DMS114 treated with DMSO at 0.1 percent for 48 hours (cell line): Measurements from ENCODE around the gene B4GALNT3.
"Not testable (repeated sequence)": the region's sequence is repeated elsewhere in the genome, so short reads cannot be mapped to it uniquely, and the experiment has no call there.

Experiments
- DNase-seq: peaks from one replicate; lab custom pipeline; 2025; ENCODE audit not compliant: unreplicated experiment; lab: John Stamatoyannopoulos, UW

The B4GALNT3 gene

DNA sequence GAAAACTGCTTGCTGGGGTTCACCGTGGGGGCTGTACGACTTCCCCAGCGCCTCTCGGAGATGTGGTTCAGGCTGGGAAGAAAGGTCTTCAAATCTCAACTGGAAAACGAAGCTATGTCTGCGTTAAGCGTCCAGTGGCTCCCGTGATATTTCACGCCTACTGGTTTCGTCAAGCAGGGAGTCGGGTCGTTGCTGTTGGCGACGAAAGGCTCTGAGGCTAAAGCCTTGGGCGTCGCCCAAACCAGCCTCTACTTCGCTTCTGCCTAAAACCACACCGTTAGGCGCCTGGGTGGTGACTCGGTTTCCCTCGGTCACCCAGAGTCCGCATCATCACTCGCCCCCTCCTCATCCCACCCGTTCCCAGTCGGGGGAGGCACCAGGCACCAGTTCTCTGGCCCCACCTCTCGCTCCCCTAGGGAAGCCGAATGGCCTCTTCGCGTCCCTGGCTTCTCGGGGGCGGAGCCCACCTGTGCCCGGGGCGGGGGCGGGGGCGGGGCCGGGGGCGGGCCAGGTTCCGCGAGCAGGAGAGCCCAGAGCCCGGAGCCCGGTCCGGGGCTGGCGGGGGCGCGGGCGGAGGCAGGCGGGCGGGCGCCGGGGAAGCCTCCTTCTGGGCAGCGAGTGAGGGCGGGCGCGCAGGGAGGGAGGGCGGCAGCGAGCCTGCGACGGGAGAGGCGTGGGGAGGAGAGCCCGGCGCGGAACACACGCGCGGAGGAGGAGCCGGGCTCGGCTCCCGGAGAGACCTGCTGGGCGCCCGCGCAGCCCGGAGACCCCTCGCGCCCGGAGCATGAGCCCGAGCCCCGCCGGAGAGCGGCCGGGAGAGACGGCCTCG lies at the start of gene B4GALNT3:
B4GALNT3 (plus strand) TSS at position 510 of the 829 bp plus-strand sequence. CDS start 438 bp downstream, outside the sequence.
- no peak for DNase-seq

DNA sequence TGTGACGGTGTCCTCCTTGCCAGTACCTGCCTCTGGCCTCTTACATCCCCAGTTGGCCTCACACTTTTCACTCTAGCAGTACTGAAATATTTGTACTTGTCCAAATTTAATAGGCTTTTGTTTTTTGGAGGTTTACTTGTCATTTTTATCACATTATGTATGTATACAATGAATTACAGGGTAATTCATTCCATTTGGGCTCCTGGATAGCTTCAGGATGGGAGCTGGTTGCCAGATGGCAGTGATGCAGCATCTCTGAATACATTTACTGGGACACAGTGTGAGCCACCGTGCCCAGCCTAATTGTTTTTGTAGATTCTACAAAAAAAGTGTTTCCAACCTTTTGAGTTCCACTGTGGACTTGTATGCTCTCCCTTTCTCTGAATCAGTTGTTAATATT lies 44.9 kb upstream of the B4GALNT3 start:
- DNase-seq = no peak

GRCh38 chr12:418432-418831 lies 41.3 kb upstream of the B4GALNT3 start:
- no peak for DNase-seq

DNA sequence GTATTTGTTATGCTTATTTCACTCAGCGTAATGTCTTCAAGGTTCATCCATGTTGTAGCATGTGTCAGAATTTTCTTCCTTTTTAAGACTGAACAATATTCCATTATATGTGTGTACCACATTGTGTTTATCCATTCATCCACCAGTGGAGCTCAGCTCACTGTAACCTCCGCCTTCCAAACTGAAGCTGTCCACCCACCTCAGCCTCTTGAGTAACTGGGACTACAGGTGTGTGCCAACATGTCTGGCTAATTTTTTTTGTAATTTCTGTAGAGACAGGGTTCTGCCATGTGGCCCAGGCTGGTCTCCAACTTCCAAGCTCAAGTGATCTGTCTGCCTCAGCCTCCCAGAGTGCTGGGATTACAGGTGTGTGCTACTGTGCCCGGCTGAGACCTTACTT lies 37.2 kb upstream of the B4GALNT3 start:
- DNase-seq = no peak

DNA sequence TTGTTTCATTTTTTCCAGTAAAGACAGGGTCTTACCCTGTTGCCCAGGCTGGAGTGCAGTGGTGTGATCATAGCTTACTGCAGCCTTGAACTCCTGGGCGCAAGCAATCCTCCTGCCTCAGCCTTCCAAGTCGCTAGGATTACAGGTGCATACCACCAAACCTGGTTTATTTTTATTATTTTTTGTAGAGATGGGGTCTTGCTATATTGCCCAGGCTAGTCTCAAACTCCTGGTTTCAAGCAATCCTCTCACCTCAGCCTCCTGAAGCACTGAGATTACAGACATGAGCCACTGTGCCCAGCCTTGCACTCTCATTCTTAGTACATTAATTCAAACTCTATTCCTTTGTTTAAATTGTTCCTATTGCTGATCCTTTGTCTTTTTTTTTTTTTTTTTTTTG lies 24.0 kb upstream of the B4GALNT3 start:
- not testable (repeated sequence) for DNase-seq

DNA sequence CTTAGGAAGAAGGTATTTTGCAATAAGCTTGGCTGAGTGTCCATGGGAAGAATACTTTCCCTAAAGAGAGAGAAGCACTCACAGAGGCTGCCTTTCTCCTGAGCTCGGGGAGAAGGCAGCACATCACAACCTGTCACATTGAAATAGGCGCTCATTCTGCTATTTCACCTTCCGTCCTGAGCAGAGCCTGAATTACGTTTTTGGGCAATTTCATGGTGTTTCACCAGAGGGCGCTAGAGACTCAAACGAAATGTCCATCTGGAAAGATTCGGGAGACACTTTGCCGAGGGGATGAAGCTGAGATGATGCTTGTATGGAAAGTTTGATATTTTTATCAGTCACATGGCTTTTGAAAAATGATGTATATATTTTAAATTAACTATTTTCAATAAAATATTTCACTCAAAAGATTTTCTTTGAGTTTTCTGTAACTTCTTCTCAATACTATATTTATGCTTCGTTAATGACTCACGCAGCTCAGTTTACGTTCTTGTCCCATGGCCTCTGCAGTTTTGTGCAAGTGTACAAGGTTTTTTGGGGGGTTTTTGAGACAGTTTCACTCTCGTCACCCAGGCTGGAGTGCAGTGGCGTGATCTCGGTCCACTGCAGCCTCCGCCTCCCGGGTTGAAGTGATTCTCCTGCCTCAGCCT lies 17.4 kb upstream of the B4GALNT3 start:
- DNase-seq = peak; percentile 23

DNA sequence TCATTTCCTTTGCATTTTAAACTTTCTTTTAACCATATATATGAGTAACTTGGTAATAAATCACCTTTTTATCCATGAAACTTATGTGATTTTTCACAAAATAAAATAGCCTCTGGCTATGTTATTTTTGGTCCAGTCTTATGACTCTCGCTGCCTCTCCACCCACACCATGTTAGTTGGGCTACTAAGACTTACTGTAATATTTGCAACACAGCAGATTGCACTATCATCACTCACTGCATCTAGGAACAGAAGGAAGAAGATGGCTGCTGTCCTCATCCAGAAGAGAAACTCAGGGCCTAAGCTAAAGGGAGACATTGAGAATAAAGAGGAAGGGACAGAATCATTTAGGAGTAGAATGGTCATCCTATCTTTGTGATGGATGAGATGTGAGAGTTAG lies 12.6 kb upstream of the B4GALNT3 start:
- no peak for DNase-seq

DNA sequence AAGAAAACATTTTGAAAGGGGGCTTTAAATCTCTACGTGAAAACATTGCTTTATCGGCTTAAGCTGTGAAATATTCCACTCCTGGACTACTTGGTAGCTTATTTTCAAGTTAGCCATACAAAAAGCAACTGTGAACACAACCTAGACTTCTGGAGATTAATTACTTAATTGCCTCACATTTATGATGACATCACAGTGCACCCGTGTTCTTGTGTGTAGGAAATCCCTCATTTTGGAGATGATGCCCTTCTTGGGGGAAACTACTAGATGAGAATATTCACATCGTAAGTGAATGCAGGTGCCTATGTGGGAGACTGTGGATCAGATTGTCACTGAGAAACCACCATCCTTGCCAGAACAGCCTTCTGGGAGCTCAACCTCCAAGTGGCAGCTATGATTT lies 10.5 kb upstream of the B4GALNT3 start:
- DNase-seq = no peak

DNA sequence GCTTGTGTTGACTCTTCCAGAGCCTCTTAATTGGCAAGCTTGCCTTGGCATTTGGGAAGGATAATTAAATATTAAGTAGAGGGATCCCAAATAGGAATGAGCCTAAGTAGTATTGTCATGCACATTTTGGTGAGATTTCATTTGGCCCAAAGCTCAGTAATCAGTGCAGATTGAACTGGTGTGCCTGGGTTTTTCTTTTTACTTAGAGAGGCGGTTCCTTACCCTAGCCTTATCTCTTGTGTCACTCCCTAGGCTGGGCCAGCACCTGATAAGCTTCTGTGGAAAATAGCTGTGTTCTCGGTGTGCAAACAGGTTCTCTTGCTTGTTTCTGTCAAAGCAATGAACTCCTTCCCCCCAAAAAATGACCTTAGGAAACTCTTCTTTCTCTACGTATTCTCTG lies 9.3 kb upstream of the B4GALNT3 start:
- no peak for DNase-seq

DNA sequence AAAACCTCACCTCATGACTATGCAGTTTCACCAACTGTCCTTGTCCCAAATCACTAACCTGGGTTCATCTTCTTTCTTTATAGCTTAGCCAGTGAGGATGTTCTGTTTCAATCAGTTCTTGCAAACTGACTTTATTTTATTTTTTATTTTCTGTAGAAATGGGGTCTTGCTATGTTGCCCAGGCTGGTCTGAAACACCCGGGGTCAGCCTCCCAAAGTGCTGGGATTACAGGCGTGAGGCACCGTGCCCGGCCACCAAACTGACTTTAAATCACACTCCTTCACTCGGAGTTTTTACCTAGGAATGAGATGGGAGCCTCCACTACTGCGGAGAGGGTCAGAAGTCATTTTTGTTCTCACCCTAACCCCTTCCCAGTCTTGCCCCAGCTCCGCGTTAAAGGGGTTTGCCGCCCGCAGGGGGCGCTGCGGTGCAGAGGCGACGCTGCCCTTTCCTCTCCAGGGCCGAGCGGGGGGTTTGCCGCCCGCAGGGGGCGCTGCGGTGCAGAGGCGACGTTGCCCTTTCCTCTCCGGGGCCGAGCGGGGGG lies 7.0 kb upstream of the B4GALNT3 start:
- DNase-seq = no peak

- DNase-seq = no peak
These were observed 4.9 kb upstream of the B4GALNT3 start for GRCh38 chr12:454833-455232.

GRCh38 chr12:455821-456220 lies 3.9 kb upstream of the B4GALNT3 start:
- no peak for DNase-seq

GRCh38 chr12:457676-458075 lies 2.1 kb upstream of the B4GALNT3 start:
- DNase-seq = no peak

- DNase-seq = no peak
These were observed 699 bp upstream of the B4GALNT3 start for GRCh38 chr12:459050-459429.

GRCh38 chr12:460261-461230 lies 807 bp downstream of the B4GALNT3 start:
- DNase-seq = no peak

DNA sequence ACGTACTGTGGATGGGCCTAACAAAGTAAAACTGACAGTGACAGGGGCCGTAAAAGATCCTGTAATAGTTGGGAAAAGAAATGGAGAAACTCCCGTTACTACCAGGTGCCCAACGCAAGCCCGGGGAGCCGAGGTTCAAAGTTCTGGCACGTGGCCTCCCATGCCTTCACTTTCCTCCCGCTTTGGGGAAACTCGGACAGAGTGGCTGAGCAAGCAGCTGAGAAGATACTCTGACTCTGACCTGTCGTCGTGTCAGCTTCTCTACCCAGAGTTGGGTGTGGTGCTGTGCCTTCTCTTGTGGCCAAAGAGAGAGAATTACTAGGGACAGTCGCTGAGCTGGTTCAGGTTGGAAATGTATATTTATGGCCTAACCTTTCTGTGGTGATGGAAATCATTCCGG lies 1.7 kb downstream of the B4GALNT3 start:
- no peak for DNase-seq

GRCh38 chr12:462936-463705 lies 3.4 kb downstream of the B4GALNT3 start:
- no peak for DNase-seq

GRCh38 chr12:464484-465267 lies 4.9 kb downstream of the B4GALNT3 start:
- DNase-seq = no peak

DNA sequence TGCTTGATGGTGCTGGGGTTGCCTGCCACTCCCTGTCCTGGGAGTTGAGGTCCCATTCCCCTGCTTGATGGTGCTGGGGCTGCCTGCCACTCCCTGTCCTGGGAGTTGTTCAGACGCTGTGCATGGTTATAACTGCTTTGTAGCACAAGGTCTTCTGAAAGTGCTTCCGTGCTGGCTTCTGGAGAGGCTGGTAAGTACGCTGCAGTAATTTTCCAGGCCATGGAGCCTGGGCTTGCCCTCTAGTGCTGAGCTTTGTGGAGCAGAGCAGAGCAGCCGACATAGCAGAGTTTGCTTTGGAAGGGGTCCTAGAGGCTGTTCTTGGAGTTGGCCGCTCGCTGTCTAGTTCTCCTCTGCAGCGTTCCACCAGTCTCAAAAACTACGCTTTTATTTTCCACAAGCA lies 6.3 kb downstream of the B4GALNT3 start:
- no peak for DNase-seq

DNA sequence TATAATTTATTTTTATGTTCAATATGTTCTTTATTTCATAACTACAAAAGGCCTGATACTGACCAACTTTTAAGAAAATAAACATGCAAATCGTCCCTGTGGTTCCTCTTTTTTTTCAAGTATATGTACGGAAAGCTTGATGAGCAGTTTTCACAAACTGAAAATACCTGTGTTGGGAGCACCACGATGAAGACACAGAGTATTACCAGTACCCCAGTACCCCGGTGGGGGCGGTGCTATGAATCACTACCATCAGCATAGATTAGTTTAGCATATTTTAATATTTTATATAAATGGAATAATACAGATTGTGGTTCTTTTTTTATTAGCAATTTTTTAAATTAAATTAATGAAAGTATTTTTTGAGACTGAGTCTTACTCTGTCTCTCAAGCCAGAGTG lies 7.0 kb downstream of the B4GALNT3 start:
- no peak for DNase-seq
